Lower leg skin (tissue), 3 donors: ENCODE results near the gene NME5.

ENCODE experiments used
- CTCF ChIP-seq, 3 donors: fragments of 450-650 bp; IDR thresholded peaks; one replicate each; pipeline ENCODE4 v1.5.1; 2016; ENCODE audit warnings: antibody characterized with exemption in 3 of 3, mild to moderate bottlenecking in 3 of 3, moderate library complexity in 2 of 3
- POLR2A ChIP-seq, 2 donors: fragments of 450-650 bp; IDR thresholded peaks; one replicate each; pipeline ENCODE4 v1.6.1; 2016 to 2017; ENCODE audit warnings: antibody characterized with exemption in 2 of 2, mild to moderate bottlenecking in 1 of 2, moderate library complexity in 1 of 2

- TF ChIP-seq CTCF (IDR thresholded peaks at IDR 0.05) (no peak), POLR2A (IDR thresholded peaks at IDR 0.05) (no peak)
Measured at GRCh38 chr5:138103319-138103637, 36.0 kb downstream of the NME5 start.
